GM19372 (cell line): ENCODE measurements around the gene ZNF665.
"Not testable (repeated sequence)": the region's sequence is repeated elsewhere in the genome, so short reads cannot be mapped to it uniquely, and the experiment has no call there.

Source experiments
- ATAC-seq: cut with Tn5 transposase; IDR thresholded peaks from one replicate; pipeline ENCODE4 v1.9.1; 2021; ENCODE audit warnings: mild to moderate bottlenecking, low read depth, moderate library complexity; ENCODE audit not compliant: unreplicated experiment

The ZNF665 gene

DNA sequence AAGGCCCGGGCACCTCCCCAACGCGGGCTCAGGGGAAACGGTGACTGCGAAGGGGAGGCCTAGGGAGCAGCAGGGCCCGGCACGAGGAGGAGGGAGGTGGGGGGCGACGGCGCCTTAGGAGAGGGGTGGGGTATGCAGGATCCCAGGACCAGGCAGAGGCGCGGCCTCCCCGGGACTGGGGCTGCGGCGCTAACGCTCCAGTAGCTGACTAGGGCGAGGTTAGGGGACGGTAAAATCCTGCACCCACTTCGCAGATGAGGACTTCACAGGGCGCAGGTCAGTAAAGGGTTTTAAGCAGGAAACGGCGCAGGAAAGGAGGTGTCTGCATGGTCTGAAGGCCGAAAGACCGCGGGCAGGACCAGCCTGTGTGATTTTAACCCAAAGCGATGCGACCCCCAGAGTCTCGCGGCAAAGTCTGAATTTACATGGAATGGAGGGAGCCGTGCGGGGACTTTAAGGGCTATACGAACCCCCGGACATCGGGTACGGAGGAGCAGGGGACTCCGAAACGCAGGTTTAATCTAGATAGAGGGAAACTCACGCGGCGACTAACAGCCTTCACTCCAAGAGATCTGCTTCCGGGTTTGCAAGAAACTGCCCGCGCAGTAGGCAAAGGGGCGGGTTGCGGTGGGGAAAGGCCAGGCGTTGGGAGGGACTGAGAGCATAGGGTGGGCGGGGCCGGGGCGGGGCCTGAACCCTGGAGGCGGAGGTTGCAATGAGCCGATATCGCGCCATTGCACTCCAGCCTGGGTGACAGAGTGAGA is at the start of gene ZNF665:
ZNF665 (minus strand) TSS at position 588 of the 764 bp plus-strand sequence. CDS start 10,460 bp downstream, outside the sequence.
- ATAC-seq: no peak

DNA sequence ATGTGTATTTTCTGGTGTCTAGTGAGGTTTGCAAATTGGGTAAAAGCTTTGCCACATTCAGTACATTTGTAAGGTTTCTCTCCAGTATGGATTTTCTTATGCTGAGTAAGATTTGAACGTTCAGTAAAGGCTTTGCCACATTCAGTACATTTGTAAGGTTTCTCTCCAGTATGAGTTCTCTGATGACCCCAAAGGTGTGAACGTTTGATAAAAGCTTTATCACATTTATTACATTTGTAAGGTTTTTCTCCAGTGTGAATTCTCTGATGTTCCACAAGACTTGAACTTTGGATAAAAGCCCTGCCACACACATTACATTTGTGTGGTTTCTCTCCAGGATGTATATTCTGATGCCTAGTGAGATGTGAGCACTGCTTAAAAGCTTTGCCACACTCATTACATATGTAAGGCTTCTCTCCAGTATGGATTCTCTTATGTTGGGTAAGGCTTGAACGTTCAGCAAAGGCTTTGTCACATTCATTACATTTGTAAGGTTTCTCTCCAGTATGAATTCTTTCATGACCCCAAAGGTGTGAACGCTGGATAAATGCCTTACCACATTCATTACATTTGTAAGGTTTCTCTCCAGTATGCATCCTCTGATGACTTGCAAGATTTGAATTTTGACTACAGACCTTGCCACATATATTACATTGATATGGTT is 44.1 kb upstream of the ZNF665 start:
- ATAC-seq: no peak

DNA sequence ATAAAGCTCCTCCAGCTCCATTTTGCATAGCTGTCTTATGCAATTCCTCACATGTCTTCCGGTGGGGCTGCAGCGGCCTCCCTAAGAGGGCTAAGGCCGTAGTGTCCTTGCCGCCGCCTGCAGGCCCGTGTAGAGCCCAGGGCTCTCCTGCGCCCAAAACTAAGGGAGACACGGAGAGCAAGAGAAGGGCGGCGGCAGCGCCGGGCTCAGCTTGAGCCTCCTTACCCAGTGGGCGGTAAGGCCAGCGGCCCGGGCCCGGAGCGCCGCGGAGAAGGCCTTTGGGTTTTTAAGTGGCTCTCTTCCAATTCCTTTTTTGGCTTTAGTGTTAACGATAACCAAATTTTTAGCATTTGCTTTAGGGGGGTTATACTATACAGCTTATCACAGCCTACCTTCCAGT is 31.4 kb upstream of the ZNF665 start:
- ATAC-seq: no peak

GRCh38 chr19:53222716-53223115 is 29.6 kb upstream of the ZNF665 start:
- ATAC-seq: not testable (repeated sequence)

DNA sequence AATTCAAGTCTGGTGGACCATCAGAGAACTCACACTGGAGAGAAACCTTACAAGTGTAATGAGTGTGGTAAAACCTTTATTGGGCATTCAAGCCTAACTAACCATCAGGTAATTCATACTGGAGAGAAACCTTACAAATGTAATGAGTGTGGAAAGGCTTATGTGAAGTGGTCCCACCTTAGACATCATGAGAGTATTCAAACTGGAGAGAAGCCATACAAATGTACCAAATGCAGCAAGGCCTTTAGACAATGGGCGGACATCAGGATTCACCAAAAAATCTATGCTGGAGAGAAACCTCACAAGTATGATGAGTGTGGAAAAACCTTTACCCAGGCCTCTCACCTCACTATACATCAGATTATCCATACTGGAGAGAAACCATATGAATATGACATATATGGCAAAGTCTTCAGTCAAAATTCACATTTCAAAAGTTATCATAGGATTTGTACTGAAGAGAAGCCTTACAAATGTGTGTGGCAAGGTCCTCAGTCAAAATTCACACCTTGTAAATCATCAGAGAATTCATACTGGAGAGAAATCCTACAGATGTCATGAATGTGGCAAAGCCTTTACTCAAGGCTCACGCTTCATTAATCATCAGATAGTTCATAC is 19.7 kb upstream of the ZNF665 start:
- no peak for ATAC-seq

DNA sequence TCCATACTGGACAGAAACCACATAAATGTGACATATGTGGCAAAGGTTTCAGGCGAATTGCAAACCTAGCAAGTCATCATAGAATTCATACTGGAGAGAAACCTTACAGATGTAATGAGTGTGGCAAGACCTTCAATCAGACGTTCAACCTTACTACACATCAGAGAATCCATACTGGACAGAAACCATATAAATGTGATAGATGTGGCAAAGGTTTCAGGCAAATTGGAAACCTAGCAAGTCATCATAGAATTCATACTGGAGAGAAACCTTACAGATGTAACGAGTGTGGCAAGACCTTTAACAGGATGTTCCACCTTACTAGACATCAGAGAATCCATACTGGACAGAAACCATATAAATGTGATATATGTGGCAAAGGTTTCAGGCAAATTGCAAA is 18.4 kb upstream of the ZNF665 start:
- not testable (repeated sequence) for ATAC-seq

DNA sequence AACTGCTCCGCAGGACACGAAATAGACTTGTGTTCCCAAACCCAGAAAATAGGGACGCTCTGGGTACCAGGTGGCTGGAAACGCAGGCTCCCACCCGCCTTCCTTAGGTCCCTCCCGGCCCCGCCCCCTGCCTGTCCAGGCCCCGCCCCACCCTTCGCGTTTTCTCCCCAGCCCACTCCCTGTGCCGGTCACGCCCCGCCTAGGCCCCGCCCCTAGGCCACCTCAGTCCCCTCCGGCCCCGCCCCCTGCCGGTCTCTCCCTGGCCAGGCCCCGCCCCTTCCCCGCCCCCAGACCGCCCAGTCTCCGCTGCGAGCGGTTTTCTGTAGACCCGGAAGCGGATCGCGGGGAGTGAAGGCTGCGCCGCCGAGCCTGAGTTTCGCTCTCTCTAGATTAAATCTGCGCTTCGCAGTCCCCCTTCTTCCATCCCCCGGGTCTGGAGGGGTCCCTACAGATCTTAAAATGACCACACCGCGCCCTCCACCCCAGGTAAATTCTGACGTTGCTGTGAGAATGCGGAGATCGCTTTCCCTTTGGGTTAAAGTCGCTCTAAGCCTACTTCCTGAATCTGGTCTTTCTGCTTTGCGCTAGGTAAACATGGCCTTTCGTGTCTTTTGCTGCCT is 3.7 kb upstream of the ZNF665 start:
- no peak for ATAC-seq

GRCh38 chr19:53195265-53195903 is 2.2 kb upstream of the ZNF665 start:
- ATAC-seq: no peak

- ATAC-seq: no peak
These were observed 521 bp upstream of the ZNF665 start for GRCh38 chr19:53193535-53194222.

- no peak for ATAC-seq
These were observed 2.9 kb downstream of the ZNF665 start for GRCh38 chr19:53190253-53190652.

GRCh38 chr19:53189691-53190198 is 3.4 kb downstream of the ZNF665 start:
- not testable (repeated sequence) for ATAC-seq

- ATAC-seq: not testable (repeated sequence)
These were observed 7.8 kb downstream of the ZNF665 start for GRCh38 chr19:53185155-53185882.

- no peak for ATAC-seq
These were observed 9.9 kb downstream of the ZNF665 start for GRCh38 chr19:53183146-53183764.

DNA sequence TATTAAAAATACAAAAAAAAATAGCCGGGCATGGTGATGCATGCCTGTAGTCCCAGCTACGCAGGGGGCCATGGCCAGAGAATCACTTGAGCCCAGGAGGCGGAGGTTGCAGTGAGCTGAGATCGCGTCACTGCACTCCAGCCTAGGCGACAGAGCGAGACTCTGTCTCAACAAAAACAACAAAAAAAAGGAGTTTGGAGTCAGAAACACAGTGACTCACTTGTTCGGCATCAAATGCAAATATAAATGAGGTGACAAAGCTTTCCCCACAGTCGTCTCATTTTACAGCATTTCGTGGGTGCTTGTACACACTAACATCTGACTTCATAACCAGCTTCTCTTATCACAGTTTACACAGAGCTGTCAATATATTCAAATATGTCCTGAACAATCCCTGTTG is 11.0 kb downstream of the ZNF665 start:
- no peak for ATAC-seq

GRCh38 chr19:53177986-53178385 is 15.2 kb downstream of the ZNF665 start:
- no peak for ATAC-seq

- no peak for ATAC-seq
These were observed 20.3 kb downstream of the ZNF665 start for GRCh38 chr19:53172889-53173288.

- ATAC-seq: no peak
These were observed 27.5 kb downstream of the ZNF665 start for GRCh38 chr19:53165691-53166091.

DNA sequence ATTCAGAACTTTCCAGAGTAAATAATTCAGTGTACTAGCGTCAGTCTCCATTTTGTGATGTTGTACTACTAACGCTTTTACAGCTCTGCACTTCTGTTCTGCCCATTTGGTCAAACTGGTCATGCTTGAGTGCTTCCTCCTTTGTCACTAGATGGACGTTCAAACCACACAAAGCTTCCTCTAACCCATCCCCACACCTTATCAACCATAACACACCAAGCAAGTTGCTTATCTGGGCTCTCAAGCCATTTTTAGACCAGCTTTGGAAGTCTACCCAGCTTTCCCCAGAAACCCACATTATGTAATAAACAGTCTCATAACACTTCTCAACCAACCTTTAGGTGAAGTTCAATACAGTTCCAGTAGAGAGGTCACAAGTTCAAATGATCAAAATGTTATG is 32.0 kb downstream of the ZNF665 start:
- no peak for ATAC-seq

- no peak for ATAC-seq
These were observed 32.8 kb downstream of the ZNF665 start for GRCh38 chr19:53160350-53160749.
